ENCODE measurements around the gene LGALS3BP.
A peak's percentile ranks its signal among the peaks of the same experiment; 100 is the strongest.

The LGALS3BP gene

DNA sequence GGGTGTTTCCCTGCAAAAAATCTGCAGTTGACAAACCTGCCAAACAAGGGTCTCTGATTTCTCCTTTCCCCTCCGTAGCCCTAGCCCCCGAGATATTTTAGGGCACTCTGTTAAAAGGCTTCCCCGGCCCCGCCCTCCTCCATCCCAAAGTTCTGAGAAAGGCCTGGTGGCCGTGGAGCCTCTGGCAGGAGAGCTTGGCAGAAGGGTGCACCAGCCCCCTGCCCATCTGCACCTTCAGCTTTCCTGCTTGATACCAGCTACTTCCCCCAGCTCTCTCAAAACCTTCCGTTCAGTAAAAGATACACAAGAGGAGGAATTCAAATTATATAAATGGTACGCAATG, 30.6 kb upstream of the LGALS3BP start:
- H3K27ac ChIP-seq (ENCODE audit: low read length) = no peak overlapping the region
- H3K4me3 ChIP-seq (ENCODE audit: low read length) = peak overlapping the region; percentile 92; the same call in 1 of the 2 replicates
- peaks cover 28% of the 10 kb centered on the region for H3K9me3 ChIP-seq (ENCODE audit: insufficient read depth, low read depth, low read length)
- H3K36me3 ChIP-seq (ENCODE audit: insufficient read depth, low read depth, low read length) = no peaks in the 10 kb centered on the region
- peaks cover 4% of the 10 kb centered on the region for H3K4me1 ChIP-seq (ENCODE audit: insufficient read depth, low read length)
- H3K9ac ChIP-seq (ENCODE audit: low read depth, low read length) = peak overlapping the region; percentile 75; the same call in 1 of the 2 replicates
- H3K27me3 ChIP-seq (ENCODE audit: insufficient read depth, low read length) = peaks cover 39% of the 10 kb centered on the region

DNA sequence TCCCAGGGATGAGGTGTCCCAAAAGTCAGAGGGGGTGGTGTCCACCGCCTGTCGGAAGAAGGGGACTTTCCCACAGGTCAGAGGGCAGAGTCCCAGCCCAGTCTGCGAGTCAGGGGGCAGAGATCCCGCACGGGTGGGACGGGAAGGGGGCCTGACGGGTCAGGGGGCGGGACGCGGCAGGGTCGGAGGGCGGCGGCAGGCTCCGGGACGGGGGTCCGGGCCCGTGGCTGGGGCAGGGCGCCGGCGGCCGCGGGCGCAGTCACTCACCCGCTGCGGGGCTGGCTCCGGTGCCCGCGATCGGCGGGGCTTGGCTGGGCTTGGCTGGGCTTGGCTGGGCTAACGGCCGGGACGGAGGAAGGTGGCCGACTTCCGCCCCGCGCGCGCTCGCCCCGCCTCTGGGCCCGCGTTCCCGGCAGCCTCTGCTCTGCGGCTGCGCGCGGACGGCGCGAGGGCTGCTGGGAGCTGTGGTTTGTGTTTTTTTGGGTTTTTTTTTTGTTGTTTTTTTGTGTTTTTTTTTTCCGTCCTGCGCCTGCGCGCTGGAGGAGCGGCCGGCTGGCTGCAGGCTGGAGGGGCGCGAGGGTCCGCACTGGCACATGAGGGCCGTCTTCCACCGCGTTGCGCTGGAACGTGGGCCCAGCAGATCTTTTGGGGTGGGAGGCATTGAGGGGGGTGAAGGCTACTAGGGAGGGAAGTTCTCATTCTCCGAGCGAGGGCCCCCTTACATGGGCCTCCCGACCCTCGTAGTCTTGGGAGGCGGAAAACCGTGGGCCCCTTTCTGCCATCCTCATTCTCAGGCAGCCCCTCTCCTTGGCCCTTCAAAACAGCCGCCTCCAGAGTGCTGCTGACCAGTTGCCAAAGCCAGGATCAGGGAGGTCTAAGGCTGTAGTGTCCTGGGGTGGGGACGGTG, 29.9 kb upstream of the LGALS3BP start, which contains the start of gene CANT1:
Gene CANT1, minus strand, starts transcription at position 368 of the 907 bp plus-strand sequence. CDS start 12,142 bp downstream, outside the sequence.
- H3K9me3 ChIP-seq (ENCODE audit: insufficient read depth, low read depth, low read length) = peaks cover 22% of the 10 kb centered on the region; the same call in 1 of the 2 replicates
- peak within 1 kb of the TSS; percentile 92 for H3K4me3 ChIP-seq (ENCODE audit: low read length)
- H3K27ac ChIP-seq (ENCODE audit: low read length) = no peak within 1 kb of the TSS
- no peaks in the 10 kb centered on the region for H3K36me3 ChIP-seq (ENCODE audit: insufficient read depth, low read depth, low read length)
- peaks cover 41% of the 10 kb centered on the region for H3K27me3 ChIP-seq (ENCODE audit: insufficient read depth, low read length)
- H3K4me1 ChIP-seq (ENCODE audit: insufficient read depth, low read length) = peaks cover 4% of the 10 kb centered on the region
- H3K9ac ChIP-seq (ENCODE audit: low read depth, low read length) = peak within 1 kb of the TSS; percentile 78; the same call in 1 of the 2 replicates

DNA sequence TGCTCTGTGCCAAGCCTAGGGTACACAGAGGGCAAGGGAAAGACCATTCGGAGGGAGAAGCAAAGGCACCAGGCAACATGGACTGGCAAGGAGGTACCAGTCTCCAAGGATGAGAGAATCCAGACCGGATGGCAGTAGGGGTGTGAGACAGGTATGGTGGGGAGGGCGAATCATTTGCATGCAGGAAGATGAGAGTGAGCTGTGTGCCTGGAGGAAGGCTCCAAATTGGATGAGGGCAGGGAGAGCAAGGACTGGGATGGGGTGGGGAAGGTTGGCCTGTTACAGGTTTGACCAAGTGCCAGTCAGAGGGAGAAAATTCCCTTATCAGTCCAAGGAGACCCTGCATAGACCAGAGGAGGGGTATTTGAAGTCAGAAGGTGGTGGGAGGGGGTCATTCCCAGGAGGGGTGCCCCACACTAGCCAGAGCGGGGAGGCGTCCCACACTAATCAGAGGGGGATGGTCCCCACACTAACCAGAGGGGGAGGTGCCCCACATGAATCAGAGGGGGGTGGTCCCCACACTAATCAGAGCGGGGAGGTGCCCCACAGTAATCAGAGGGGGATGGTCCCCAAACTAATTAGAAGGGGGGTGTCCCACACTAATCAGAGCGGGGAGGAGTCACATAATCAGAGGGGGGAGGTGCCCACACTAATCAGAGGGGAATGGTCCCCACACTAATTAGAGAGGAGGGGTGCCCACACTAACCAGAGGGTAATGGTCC, 29.1 kb upstream of the LGALS3BP start:
- no peaks in the 10 kb centered on the region for H3K36me3 ChIP-seq (ENCODE audit: insufficient read depth, low read depth, low read length)
- H3K4me3 ChIP-seq (ENCODE audit: low read length) = peak overlapping the region; percentile 92
- H3K9ac ChIP-seq (ENCODE audit: low read depth, low read length) = peak overlapping the region; percentile 78; the same call in 1 of the 2 replicates
- H3K9me3 ChIP-seq (ENCODE audit: insufficient read depth, low read depth, low read length) = peaks cover 14% of the 10 kb centered on the region; the same call in 1 of the 2 replicates
- H3K4me1 ChIP-seq (ENCODE audit: insufficient read depth, low read length) = peaks cover 4% of the 10 kb centered on the region
- no peak overlapping the region for H3K27ac ChIP-seq (ENCODE audit: low read length)
- H3K27me3 ChIP-seq (ENCODE audit: insufficient read depth, low read length) = peaks cover 43% of the 10 kb centered on the region

DNA sequence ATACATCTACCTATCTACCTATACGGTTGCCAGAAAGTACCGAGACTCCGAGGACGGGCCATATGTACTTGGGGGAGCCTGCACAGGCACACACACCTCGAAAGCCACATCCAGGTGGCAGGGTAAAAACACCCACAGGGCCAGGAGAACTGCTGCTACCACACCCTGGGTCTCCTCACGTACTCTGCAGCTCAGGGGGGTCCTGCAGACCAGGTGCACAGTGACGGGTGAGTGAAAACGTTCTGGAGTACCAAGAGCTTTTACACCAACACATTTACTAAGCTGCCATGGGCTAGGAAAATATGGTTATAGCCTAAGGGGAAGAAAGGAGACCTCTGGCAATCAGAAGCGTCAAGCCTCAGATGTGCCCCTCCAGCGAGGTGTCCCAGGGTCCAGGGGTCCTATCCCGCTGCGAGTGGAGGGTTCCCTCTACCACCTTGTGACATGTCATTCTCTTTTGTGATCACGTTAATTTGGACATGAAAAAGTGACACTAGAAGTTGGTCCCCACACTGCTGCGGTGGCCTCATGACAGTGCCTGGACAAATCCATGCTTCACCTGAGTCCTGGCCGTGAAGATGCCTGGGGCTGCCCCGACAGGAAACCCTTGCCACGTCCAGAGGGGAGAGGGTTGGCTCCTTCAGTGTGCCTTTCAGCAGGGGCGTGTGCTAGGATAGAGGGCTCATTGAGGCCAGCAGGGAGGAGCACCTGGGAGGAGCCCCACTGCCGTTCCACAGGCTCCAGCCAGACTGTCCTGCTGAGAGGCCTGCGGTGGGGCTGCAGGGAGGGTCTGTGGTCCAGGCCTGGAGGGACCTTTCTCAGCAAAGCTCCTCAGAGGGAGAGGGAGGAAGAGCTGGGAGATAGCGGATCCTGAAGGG, 28.0 kb upstream of the LGALS3BP start:
- Histone ChIP-seq H3K4me1 (ENCODE audit: insufficient read depth, low read length) (peaks cover 4% of the 10 kb centered on the region), H3K9ac (ENCODE audit: low read depth, low read length) (no peak overlapping the region), H3K27me3 (ENCODE audit: insufficient read depth, low read length) (peaks cover 54% of the 10 kb centered on the region), H3K9me3 (ENCODE audit: insufficient read depth, low read depth, low read length) (peaks cover 5% of the 10 kb centered on the region; the same call in 1 of the 2 replicates), H3K4me3 (ENCODE audit: low read length) (no peak overlapping the region), H3K27ac (ENCODE audit: low read length) (no peak overlapping the region), H3K36me3 (ENCODE audit: insufficient read depth, low read depth, low read length) (no peaks in the 10 kb centered on the region)

DNA sequence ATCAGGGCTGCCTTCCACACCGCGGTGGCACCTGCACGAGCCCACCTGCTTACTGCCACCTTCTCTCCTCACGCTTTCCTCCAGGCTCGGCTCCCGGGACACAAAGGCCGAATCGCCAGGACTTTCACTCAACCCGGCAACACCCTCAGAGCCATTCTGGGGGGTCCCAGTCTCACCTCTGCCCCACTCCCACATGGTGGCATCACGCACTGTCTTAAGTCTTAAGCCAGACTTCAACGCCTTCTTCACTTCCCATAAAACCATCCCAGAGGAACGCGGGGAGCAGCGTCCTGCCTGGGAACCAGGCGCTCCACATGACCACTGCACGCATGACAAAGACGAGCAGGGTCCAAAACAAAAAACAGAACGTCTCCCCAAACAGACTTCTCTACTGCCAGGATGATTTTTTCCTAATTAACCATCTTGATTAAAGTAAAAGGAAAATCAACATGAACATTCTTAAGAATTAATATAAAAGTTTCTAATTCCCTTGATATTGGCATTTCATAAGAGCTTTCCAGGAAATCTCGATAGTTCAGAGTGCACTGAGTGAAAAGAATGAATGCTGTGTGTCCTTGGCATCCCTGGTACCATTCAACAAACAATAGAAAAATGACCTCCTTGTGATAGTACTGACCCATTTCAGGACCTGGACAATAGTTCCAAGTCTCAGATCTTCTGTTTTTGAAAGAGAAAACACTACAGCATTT, 27.2 kb upstream of the LGALS3BP start:
- Histone ChIP-seq H3K9me3 (ENCODE audit: insufficient read depth, low read depth, low read length) (no peaks in the 10 kb centered on the region; the same call in 1 of the 2 replicates), H3K27me3 (ENCODE audit: insufficient read depth, low read length) (peaks cover 61% of the 10 kb centered on the region), H3K9ac (ENCODE audit: low read depth, low read length) (no peak overlapping the region), H3K27ac (ENCODE audit: low read length) (no peak overlapping the region), H3K4me3 (ENCODE audit: low read length) (no peak overlapping the region), H3K4me1 (ENCODE audit: insufficient read depth, low read length) (peaks cover 4% of the 10 kb centered on the region), H3K36me3 (ENCODE audit: insufficient read depth, low read depth, low read length) (no peaks in the 10 kb centered on the region)

DNA sequence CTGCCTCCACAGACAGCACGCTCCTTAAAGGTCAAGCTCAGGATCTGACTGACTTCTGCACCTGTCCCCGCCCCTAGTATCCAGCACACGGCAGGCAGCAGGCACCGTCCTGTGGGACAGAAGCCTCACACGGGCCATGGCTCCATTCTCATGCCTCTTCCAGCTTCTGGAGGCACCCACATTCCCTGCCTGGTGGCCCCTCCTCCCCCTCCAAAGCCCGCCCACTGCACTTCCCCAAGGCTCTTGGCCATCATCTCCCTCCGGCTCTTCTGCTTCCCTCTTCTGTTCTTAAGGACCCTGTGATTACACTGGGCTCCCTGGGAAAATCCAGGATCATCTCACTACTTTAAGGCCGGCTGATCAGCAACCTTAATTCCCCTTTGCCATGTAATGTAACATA, 26.3 kb upstream of the LGALS3BP start:
- Histone ChIP-seq H3K27ac (ENCODE audit: low read length) (no peak overlapping the region), H3K4me1 (ENCODE audit: insufficient read depth, low read length) (peaks cover 4% of the 10 kb centered on the region)

DNA sequence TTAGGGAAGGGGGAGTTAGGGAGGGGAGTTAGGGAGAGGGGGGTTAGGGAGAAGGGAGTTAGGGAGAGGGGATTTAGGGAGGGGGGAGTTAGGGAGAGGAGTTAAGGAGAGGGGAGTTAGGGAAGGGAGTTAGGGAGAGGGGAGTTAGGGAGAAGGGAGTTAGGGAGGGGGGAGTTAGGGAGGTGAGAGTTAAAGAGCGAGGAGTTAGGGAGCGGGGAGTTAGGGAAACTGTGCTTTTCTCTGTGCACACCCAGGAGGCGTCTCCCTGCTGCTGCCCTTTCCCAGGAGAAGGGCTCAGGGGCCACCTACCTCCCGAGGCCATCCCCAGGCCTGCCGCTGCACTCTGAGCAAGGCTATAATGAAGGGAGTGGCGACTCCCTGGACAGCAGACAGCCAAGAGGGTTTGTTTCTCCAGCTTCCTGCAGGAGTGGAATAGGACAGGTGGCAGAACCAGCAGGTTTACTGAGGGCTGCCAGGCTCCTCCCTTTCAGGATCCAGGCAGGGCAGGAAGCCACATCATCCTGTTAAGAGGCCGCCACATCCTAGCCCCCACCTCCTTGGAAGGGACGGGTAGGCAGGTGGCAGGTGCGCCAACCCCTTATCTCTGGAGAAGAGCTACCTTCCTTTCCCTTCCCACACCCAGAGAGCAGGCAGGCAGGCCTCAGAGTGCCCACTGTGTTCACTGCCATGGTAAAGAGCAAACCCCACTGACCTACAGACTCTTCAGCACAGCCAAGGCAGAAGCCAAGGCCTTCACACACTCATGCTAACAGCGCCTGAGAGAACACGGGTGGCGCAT, 25.5 kb upstream of the LGALS3BP start:
- Histone ChIP-seq H3K4me3 (ENCODE audit: low read length) (no peak overlapping the region), H3K27me3 (ENCODE audit: insufficient read depth, low read length) (peaks cover 78% of the 10 kb centered on the region), H3K9me3 (ENCODE audit: insufficient read depth, low read depth, low read length) (no peaks in the 10 kb centered on the region), H3K9ac (ENCODE audit: low read depth, low read length) (no peak overlapping the region), H3K4me1 (ENCODE audit: insufficient read depth, low read length) (peaks cover 4% of the 10 kb centered on the region), H3K27ac (ENCODE audit: low read length) (no peak overlapping the region), H3K36me3 (ENCODE audit: insufficient read depth, low read depth, low read length) (no peaks in the 10 kb centered on the region)

More for the DNA sequence above, 26.3 kb upstream of the LGALS3BP start:
- Histone ChIP-seq H3K36me3 (ENCODE audit: insufficient read depth, low read depth, low read length) (no peaks in the 10 kb centered on the region), H3K27me3 (ENCODE audit: insufficient read depth, low read length) (peaks cover 70% of the 10 kb centered on the region), H3K9ac (ENCODE audit: low read depth, low read length) (no peak overlapping the region), H3K9me3 (ENCODE audit: insufficient read depth, low read depth, low read length) (no peaks in the 10 kb centered on the region), H3K4me3 (ENCODE audit: low read length) (no peak overlapping the region)

DNA sequence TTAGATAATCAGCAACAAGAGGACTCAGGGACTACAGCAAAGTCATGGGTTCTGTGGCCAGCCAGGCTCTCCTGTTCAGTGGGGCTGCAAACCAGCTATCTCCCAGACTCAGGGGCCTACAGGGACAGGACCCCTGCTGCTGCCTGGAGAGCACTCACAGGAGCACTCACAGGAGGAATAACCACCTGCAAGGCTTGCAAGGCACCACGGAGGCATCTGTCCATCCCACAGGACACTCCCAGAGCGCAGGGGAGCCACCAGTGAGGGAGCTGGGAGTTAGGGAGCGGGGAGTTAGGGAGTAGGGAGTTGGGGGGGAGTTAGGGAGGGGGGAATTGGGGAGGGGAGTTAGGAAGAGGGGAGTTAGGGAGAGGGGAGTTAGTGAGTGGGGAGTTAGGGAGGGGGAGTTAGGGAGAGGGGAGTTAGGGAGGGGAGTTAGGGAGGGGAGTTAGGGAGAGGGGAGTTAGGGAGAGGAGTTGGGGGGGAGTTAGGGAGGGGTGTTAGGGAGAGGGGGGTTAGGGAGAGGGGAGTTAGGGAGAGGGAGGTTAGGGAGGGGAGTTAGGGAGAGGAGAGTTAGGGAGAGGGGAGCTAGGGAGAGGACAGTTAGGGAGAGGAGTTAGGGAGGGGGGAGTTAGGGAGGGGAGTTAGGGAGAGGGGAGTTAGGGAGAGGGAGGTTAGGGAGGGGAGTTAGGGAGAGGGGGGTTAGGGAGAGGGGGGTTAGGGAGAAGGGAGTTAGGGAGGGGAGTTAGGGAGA, 24.1 kb upstream of the LGALS3BP start:
- Histone ChIP-seq H3K9me3 (ENCODE audit: insufficient read depth, low read depth, low read length) (no peaks in the 10 kb centered on the region), H3K4me1 (ENCODE audit: insufficient read depth, low read length) (peaks cover 4% of the 10 kb centered on the region; the same call in 1 of the 2 replicates), H3K27ac (ENCODE audit: low read length) (no peak overlapping the region), H3K36me3 (ENCODE audit: insufficient read depth, low read depth, low read length) (no peaks in the 10 kb centered on the region), H3K9ac (ENCODE audit: low read depth, low read length) (no peak overlapping the region), H3K27me3 (ENCODE audit: insufficient read depth, low read length) (peaks cover 78% of the 10 kb centered on the region), H3K4me3 (ENCODE audit: low read length) (no peak overlapping the region)

DNA sequence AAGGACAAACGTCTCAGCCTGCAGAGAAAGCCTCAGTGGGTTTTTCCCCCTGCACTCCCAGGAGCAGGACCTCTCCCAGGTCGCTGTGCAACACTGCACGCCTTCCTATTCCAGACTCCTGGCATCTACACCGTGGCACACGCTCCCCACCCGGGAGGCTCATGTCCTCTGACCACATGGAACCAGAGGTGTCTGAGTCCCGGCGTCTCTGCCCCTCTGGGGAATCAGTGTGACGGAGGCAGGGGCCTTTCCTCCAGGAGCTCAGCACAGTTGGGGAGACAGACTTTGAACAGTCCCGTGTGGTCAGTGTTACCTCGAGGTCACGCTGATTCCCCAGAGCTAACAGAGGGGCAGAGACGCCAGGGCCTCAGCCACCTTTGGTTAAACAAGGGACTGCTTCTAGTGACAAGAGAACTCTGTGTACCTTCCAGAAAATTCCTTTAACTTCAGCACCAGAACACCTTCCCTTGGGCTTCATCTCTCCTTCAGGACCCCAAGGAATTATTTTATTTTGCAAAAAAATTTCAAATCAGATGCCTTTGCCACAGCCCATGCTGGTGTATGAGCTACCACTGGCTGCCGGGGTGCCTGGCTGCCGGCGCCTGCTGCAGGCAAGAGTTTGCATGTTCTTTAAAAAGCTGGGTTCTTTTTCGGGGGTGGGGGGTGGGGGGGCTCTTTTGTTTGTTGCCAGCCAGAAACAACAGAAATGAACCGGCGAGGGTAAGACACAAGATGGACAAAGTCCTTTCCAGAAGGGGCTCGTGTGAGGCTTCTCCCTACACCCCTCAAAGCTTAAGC, 23.3 kb upstream of the LGALS3BP start:
- Histone ChIP-seq H3K36me3 (ENCODE audit: insufficient read depth, low read depth, low read length) (no peaks in the 10 kb centered on the region), H3K27me3 (ENCODE audit: insufficient read depth, low read length) (peaks cover 70% of the 10 kb centered on the region), H3K9ac (ENCODE audit: low read depth, low read length) (no peak overlapping the region), H3K4me3 (ENCODE audit: low read length) (no peak overlapping the region), H3K9me3 (ENCODE audit: insufficient read depth, low read depth, low read length) (no peaks in the 10 kb centered on the region), H3K27ac (ENCODE audit: low read length) (no peak overlapping the region), H3K4me1 (ENCODE audit: insufficient read depth, low read length) (no peaks in the 10 kb centered on the region)

Data from iPS-20b (cell line).